ENCODE data around the gene SUV39H2.
"Not testable (repeated sequence)": the region's sequence is repeated elsewhere in the genome, so short reads cannot be mapped to it uniquely, and the experiment has no call there.

SUV39H2 gene

GRCh38 chr10:14916600-14916999, 37.9 kb downstream of the SUV39H2 start:
- H3K9me3 ChIP-seq (ENCODE audit: control insufficient read depth, insufficient read depth, low read length), result no peaks in the 10 kb centered on the region
- H3K4me3 ChIP-seq (ENCODE audit: low read depth, low read length), result no peak overlapping the region
- no peak overlapping the region for H3K9ac ChIP-seq (ENCODE audit: low read depth, low read length)
- peaks cover 2% of the 10 kb centered on the region for H3K4me1 ChIP-seq (ENCODE audit: control insufficient read depth, insufficient read depth, low read length)
- H3K36me3 ChIP-seq (ENCODE audit: control insufficient read depth, insufficient read depth, low read length), result no peaks in the 10 kb centered on the region
- H3K27me3 ChIP-seq (ENCODE audit: control insufficient read depth, insufficient read depth, low read length), result no peaks in the 10 kb centered on the region

- Histone ChIP-seq H3K9ac (ENCODE audit: low read depth, low read length) (no peak overlapping the region), H3K27me3 (ENCODE audit: control insufficient read depth, insufficient read depth, low read length) (no peaks in the 10 kb centered on the region), H3K9me3 (ENCODE audit: control insufficient read depth, insufficient read depth, low read length) (no peaks in the 10 kb centered on the region), H3K4me1 (ENCODE audit: control insufficient read depth, insufficient read depth, low read length) (no peaks in the 10 kb centered on the region), H3K36me3 (ENCODE audit: control insufficient read depth, insufficient read depth, low read length) (no peaks in the 10 kb centered on the region), H3K4me3 (ENCODE audit: low read depth, low read length) (no peak overlapping the region)
These were observed 39.2 kb downstream of the SUV39H2 start for GRCh38 chr10:14917827-14918226.

GRCh38 chr10:14918964-14919363, 40.3 kb downstream of the SUV39H2 start:
- H3K9me3 ChIP-seq (ENCODE audit: control insufficient read depth, insufficient read depth, low read length), result no peaks in the 10 kb centered on the region
- H3K4me1 ChIP-seq (ENCODE audit: control insufficient read depth, insufficient read depth, low read length), result no peaks in the 10 kb centered on the region
- H3K36me3 ChIP-seq (ENCODE audit: control insufficient read depth, insufficient read depth, low read length), result no peaks in the 10 kb centered on the region
- no peaks in the 10 kb centered on the region for H3K27me3 ChIP-seq (ENCODE audit: control insufficient read depth, insufficient read depth, low read length)
- H3K4me3 ChIP-seq (ENCODE audit: low read depth, low read length), result no peak overlapping the region
- no peak overlapping the region for H3K9ac ChIP-seq (ENCODE audit: low read depth, low read length)

DNA sequence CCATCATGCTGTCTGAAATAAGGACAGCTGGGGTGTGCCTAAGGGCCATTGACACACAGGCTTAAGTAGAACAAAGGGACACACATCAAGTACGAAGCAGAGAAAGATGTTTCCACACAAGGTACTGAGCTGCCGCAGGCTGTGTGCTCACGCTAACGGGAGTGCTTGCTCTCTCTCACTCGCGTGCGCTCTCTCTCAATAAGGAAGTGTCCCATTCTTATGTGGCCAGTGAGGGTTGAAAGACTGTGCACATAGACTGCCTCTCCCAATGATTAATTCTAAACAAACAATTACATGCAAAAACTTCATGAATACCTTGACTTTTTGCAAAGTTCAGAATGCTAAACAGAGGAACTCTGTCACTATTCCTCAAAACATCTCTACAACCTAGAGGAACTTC, 45.3 kb downstream of the SUV39H2 start:
- H3K36me3 ChIP-seq (ENCODE audit: control insufficient read depth, insufficient read depth, low read length), result peaks cover 3% of the 10 kb centered on the region
- H3K4me3 ChIP-seq (ENCODE audit: low read depth, low read length), result no peak overlapping the region
- H3K9ac ChIP-seq (ENCODE audit: low read depth, low read length), result no peak overlapping the region

GRCh38 chr10:14925268-14925667, 46.6 kb downstream of the SUV39H2 start:
- no peaks in the 10 kb centered on the region for H3K4me1 ChIP-seq (ENCODE audit: control insufficient read depth, insufficient read depth, low read length)
- H3K36me3 ChIP-seq (ENCODE audit: control insufficient read depth, insufficient read depth, low read length), result peaks cover 3% of the 10 kb centered on the region
- H3K9me3 ChIP-seq (ENCODE audit: control insufficient read depth, insufficient read depth, low read length), result no peaks in the 10 kb centered on the region
- no peak overlapping the region for H3K4me3 ChIP-seq (ENCODE audit: low read depth, low read length)
- no peaks in the 10 kb centered on the region for H3K27me3 ChIP-seq (ENCODE audit: control insufficient read depth, insufficient read depth, low read length)
- no peak overlapping the region for H3K9ac ChIP-seq (ENCODE audit: low read depth, low read length)

More for the DNA sequence above, 45.3 kb downstream of the SUV39H2 start:
- H3K4me1 ChIP-seq (ENCODE audit: control insufficient read depth, insufficient read depth, low read length), result no peaks in the 10 kb centered on the region
- H3K27me3 ChIP-seq (ENCODE audit: control insufficient read depth, insufficient read depth, low read length), result no peaks in the 10 kb centered on the region
- no peaks in the 10 kb centered on the region for H3K9me3 ChIP-seq (ENCODE audit: control insufficient read depth, insufficient read depth, low read length)

- no peak overlapping the region for H3K4me3 ChIP-seq (ENCODE audit: low read depth, low read length)
- H3K9me3 ChIP-seq (ENCODE audit: control insufficient read depth, insufficient read depth, low read length), result no peaks in the 10 kb centered on the region
- no peaks in the 10 kb centered on the region for H3K27me3 ChIP-seq (ENCODE audit: control insufficient read depth, insufficient read depth, low read length)
- H3K36me3 ChIP-seq (ENCODE audit: control insufficient read depth, insufficient read depth, low read length), result peaks cover 7% of the 10 kb centered on the region
- H3K4me1 ChIP-seq (ENCODE audit: control insufficient read depth, insufficient read depth, low read length), result no peaks in the 10 kb centered on the region
- H3K9ac ChIP-seq (ENCODE audit: low read depth, low read length), result no peak overlapping the region
These were observed 47.4 kb downstream of the SUV39H2 start for GRCh38 chr10:14926061-14926470.

GRCh38 chr10:14926722-14927416, 48.2 kb downstream of the SUV39H2 start:
- H3K9ac ChIP-seq (ENCODE audit: low read depth, low read length), result no peak overlapping the region
- no peaks in the 10 kb centered on the region for H3K9me3 ChIP-seq (ENCODE audit: control insufficient read depth, insufficient read depth, low read length)
- H3K4me3 ChIP-seq (ENCODE audit: low read depth, low read length), result no peak overlapping the region
- H3K27me3 ChIP-seq (ENCODE audit: control insufficient read depth, insufficient read depth, low read length), result no peaks in the 10 kb centered on the region
- peaks cover 7% of the 10 kb centered on the region for H3K36me3 ChIP-seq (ENCODE audit: control insufficient read depth, insufficient read depth, low read length)
- H3K4me1 ChIP-seq (ENCODE audit: control insufficient read depth, insufficient read depth, low read length), result no peaks in the 10 kb centered on the region

- Histone ChIP-seq H3K9ac (ENCODE audit: low read depth, low read length) (no peak overlapping the region), H3K4me1 (ENCODE audit: control insufficient read depth, insufficient read depth, low read length) (no peaks in the 10 kb centered on the region), H3K27me3 (ENCODE audit: control insufficient read depth, insufficient read depth, low read length) (no peaks in the 10 kb centered on the region), H3K36me3 (ENCODE audit: control insufficient read depth, insufficient read depth, low read length) (peaks cover 7% of the 10 kb centered on the region), H3K9me3 (ENCODE audit: control insufficient read depth, insufficient read depth, low read length) (no peaks in the 10 kb centered on the region), H3K4me3 (ENCODE audit: low read depth, low read length) (no peak overlapping the region)
These were observed 51.9 kb downstream of the SUV39H2 start for GRCh38 chr10:14930610-14931009.

DNA sequence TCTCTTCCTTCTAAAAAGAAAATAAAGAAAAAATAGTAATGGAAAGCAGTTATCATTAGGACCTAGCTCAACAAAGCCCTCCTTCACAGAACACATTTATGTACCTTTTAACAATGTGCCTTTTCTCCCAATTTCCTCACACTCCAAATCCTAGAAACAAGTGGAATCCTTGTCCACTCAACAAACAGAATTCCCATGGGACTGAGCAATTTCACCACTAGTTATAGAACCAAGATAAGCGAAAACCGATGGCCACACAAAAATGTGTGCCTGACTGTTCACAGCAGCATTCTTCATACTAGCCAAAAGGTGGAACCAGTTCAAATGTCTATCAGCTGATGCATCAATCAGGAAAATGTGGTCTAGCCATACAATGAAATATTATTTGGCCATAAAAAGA, 57.9 kb downstream of the SUV39H2 start:
- Histone ChIP-seq H3K4me1 (ENCODE audit: control insufficient read depth, insufficient read depth, low read length) (no peaks in the 10 kb centered on the region), H3K9ac (ENCODE audit: low read depth, low read length) (no peak overlapping the region), H3K27me3 (ENCODE audit: control insufficient read depth, insufficient read depth, low read length) (no peaks in the 10 kb centered on the region), H3K36me3 (ENCODE audit: control insufficient read depth, insufficient read depth, low read length) (no peaks in the 10 kb centered on the region), H3K4me3 (ENCODE audit: low read depth, low read length) (no peak overlapping the region), H3K9me3 (ENCODE audit: control insufficient read depth, insufficient read depth, low read length) (no peaks in the 10 kb centered on the region)

GRCh38 chr10:14938971-14939370, 60.3 kb downstream of the SUV39H2 start:
- not testable (repeated sequence) for H3K4me3 ChIP-seq (ENCODE audit: low read depth, low read length); H3K36me3 ChIP-seq (ENCODE audit: control insufficient read depth, insufficient read depth, low read length); H3K27me3 ChIP-seq (ENCODE audit: control insufficient read depth, insufficient read depth, low read length); H3K9me3 ChIP-seq (ENCODE audit: control insufficient read depth, insufficient read depth, low read length); H3K9ac ChIP-seq (ENCODE audit: low read depth, low read length); H3K4me1 ChIP-seq (ENCODE audit: control insufficient read depth, insufficient read depth, low read length)

DNA sequence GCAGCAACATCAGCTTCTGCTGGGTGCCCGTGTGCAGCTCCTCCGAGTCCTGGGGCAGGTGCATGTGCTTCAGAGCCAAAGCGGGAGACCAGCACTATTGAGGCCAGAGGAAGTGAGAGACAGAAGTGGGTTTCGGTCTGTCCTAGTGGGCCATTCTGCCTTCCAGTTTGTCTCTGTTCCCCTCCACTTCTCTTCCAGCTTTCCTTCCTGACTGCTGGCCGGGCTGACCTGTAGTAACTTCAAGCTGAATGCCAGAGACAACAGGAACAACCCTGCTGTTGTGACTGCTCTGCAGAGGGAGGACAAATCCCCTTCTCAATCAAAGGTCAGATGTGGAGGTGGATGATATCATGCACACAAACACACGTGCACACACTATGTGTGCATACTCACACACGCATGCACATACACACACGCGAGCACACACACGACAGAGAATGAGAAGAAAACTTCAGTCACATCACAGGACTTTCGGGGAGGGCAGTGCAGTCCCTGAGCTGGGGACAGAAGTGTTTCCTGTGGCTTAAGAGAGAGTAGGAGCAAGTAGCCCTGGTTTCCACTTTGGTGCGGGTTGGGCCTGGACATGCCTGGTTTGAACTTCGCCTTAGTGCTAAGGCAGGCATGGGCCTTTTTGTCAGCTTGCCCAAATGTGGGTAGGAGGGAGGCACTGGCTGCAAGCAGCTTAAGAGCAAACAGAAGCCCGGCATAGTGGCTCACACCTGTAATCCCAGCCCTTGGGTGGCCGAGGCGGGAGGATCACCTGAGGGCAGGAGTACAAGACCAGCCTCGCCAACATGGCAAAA, 63.7 kb downstream of the SUV39H2 start:
- not testable (repeated sequence) for H3K4me3 ChIP-seq (ENCODE audit: low read depth, low read length); H3K27me3 ChIP-seq (ENCODE audit: control insufficient read depth, insufficient read depth, low read length); H3K9ac ChIP-seq (ENCODE audit: low read depth, low read length); H3K36me3 ChIP-seq (ENCODE audit: control insufficient read depth, insufficient read depth, low read length); H3K9me3 ChIP-seq (ENCODE audit: control insufficient read depth, insufficient read depth, low read length); H3K4me1 ChIP-seq (ENCODE audit: control insufficient read depth, insufficient read depth, low read length)

- not testable (repeated sequence) for H3K36me3 ChIP-seq (ENCODE audit: control insufficient read depth, insufficient read depth, low read length); H3K9ac ChIP-seq (ENCODE audit: low read depth, low read length); H3K27me3 ChIP-seq (ENCODE audit: control insufficient read depth, insufficient read depth, low read length); H3K4me3 ChIP-seq (ENCODE audit: low read depth, low read length); H3K9me3 ChIP-seq (ENCODE audit: control insufficient read depth, insufficient read depth, low read length); H3K4me1 ChIP-seq (ENCODE audit: control insufficient read depth, insufficient read depth, low read length)
These were observed 64.3 kb downstream of the SUV39H2 start for GRCh38 chr10:14942950-14943338.

Data from iPS-15b (cell line).